ENCODE results near the gene KLHL22.
"Not testable (repeated sequence)": the region's sequence is repeated elsewhere in the genome, so short reads cannot be mapped to it uniquely, and the experiment has no call there.

The KLHL22 gene

GRCh38 chr22:20430720-20431510 lies 64.7 kb downstream of the KLHL22 start:
- DNase-seq: no peak

GRCh38 chr22:20430101-20430719 lies 65.4 kb downstream of the KLHL22 start:
- no peak for DNase-seq

- DNase-seq: no peak
Observed at GRCh38 chr22:20429254-20430100, 66.1 kb downstream of the KLHL22 start.

- DNase-seq: no peak
Observed at GRCh38 chr22:20428496-20429253, 66.9 kb downstream of the KLHL22 start.

- no peak for DNase-seq
Observed at GRCh38 chr22:20427945-20428417, 67.6 kb downstream of the KLHL22 start.

DNA sequence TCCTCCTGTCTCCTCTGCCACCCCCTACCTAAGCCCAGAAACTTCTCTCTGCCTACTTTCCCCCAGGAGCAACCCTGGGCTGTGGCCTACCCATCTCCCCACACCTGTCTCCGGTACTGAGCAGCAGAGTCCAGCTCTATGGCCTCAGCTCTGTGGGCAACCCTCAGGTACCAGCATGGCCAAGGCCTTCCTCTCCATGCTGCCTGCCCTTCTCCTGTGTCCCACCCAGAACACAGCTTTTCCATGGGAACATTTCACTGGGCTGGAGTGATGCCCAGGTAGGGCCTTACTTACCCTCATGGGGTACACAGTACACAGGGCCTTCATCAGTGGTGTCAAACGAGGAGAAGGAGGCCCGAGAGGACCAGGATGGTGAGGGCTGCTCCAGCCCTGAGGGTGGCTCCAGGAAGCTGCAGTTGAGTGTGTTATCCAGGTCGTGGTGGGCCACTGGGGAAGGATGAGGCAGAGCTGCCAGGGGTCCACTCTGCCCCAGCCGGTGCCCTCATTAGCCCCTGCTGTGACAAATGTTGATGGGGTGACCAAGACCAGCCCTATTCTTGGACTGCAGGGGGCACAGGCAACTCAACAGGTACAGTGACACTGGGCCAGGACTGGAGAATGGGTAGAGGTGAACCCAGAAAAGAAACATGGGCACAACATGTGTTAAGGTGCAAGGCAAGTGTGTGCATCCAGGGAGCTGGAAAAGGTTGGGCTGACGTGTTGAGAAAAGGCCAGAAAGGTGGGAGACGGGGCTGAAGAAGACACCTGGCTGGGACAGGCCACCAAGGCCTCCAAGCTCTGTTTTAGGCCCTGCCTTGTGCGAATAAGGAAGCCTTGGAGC lies 68.3 kb downstream of the KLHL22 start:
- no peak for DNase-seq

DNA sequence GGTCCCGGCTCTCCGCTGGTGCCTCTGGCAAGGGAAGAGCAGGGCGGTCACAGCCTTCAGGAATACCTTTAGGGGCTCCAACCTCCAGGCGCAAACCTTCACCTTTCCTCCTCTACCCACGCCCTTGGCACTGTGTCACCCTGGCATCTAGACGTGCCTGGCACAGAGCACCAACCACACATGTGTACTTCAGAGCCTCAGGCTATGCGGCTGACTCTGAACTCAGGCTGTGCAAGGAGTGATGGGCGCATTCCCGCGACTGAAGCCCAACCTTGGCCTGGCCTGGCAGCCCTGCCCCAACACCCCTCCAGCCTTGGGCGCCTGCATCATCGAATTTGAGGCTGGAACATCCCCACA lies 69.4 kb downstream of the KLHL22 start:
- no peak for DNase-seq

GRCh38 chr22:20425566-20426258 lies 69.9 kb downstream of the KLHL22 start:
- no peak for DNase-seq

- no peak for DNase-seq
Observed at GRCh38 chr22:20424932-20425565, 70.5 kb downstream of the KLHL22 start.

- no peak for DNase-seq
Observed at GRCh38 chr22:20424568-20424931, 71.0 kb downstream of the KLHL22 start.

GRCh38 chr22:20423906-20424551 lies 71.6 kb downstream of the KLHL22 start:
- DNase-seq: no peak

DNA sequence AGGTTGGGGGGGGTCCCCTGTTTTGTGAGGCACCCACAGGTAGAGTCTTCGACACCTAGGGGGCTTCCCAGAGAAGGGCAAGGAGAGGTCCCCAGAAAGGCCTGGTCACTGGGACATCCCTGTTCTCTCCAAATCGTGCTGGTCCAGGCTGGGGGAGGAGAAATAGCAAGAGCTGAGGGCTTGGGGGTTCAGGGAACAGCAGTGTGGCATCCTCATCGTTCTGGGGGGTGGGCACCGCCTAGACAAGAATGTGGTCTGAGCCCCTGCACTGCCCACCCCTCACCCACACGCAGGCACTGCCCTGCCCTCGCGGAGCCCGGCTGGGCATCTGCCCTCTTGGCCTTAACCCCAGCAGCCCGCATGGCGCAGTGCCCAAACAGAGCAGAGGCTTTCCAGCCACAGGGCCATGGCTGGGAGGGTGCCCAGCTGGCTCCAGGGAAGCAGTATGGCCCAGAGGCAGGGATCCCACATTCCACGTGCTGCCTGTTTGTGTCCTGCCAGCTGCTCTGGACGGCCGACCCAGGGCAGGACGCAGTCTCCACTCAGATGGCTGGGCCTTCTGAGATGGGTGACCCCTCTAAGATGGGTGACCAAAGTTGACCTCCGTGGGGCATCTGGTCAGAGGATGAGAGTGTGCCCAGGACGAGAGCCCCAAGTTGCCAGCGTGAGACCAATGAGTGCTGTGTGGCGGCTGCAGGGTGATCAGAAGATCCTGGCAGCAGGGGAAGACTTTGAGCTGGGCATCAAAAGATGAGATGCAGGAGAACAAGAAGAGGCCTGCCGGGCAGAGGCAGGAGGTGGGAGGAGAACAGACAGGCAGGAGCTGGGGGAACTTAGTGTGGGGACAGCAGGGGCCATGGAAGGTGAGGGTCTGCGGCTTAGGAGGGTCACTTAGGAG lies 72.3 kb downstream of the KLHL22 start:
- no peak for DNase-seq

DNA sequence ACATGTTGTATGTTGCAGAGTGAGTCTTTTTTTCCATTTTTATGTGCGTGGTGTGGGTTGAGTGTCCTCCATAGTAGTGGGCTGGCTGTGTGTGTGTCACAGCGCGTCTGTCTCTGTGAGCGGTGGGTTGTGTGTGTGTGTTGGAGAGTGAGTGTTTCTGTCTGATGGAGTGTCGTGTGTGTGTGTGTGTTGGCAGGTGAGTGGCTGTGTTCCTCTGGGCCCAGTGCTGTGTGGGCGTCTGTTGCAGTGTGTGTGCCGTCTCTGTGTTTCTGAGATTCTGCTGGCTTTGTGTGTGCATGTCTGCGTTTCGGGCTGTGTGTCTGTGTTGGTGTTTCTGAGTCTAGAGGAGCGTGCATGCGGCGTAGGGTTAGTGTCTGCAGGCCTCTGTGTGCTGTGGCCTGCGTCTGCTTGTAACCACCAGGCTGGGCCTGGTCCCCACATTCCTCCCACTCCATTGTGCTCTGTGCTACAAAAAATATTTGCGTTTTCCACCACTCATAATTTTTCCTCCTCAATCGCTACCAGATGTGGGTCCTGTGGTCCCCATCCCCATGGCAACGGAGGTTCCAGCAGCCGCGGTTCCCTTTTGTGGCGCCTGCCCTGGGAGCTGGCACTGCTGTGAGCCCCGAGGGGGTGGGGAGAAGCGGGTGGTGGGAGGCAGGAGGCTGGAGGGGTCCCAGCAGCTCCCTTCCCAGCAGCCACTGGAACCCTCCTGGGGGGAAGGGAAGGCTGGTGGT lies 73.2 kb downstream of the KLHL22 start:
- no peak for DNase-seq

GRCh38 chr22:20421507-20421874 lies 74.1 kb downstream of the KLHL22 start:
- no peak for DNase-seq

- no peak for DNase-seq
Observed at GRCh38 chr22:20420157-20420842, 75.3 kb downstream of the KLHL22 start.

DNA sequence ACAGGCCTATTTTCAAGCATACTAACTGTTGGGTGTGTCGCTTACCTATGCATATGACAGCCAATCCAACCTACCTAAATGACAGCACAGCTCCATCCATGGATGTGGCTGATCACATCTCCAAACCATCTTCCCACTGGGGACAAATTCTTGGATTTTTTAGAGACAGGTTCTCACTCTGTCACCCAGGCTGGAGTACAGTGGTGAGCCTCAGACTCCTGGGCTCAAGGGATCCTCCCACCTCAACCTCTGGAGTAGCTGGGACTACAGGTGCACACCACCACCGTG lies 76.0 kb downstream of the KLHL22 start:
- DNase-seq: no peak

DNA sequence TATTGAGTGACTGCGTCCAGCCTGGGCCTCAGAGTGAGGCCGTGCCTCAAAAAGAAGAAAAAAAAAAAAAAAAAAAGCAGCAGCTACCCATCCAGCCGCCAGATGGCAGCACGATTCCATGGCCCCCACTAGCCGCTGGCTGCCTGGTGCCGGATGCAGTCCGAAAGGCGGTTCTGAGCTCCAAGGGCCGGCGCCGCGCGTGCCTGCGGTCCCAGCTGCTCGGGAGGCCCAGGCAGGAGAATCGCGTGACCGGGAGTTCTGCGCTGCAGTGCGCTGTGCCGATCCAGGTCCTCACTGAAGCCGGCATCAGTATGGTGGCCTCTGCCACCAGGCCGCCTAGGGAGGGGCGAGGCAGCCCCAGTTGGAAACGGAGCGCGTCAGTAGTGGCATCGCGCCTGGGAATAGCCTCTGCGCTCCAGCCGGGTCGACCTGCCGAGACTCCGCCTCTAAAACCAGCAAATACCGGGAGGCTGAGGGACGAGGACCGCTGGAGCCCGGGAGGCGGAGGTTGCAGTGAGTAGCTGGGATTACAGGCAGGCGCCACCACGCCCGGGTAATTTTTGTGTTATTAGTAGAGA lies 77.3 kb downstream of the KLHL22 start:
- DNase-seq: peak; percentile 90

- not testable (repeated sequence) for DNase-seq
Observed at GRCh38 chr22:20415699-20416098, 79.9 kb downstream of the KLHL22 start.
